K562 (cell line): Measurements from ENCODE around the gene TPD52L1. TPM values are rescaled to one million over a fixed set of nuclear protein-coding genes. Genes with fewer than 3 reads are reported as not detected.

Experiments used
- BMI1 ChIP-seq: fragments of 150-350 bp; IDR thresholded peaks from 2 replicates; pipeline ENCODE4 v1.6.1; 2014; ENCODE audit warnings: low read length
- CEBPB ChIP-seq: fragments of 450-650 bp; IDR thresholded peaks from 2 replicates; pipeline ENCODE4 v1.6.1; 2016; ENCODE audit warnings: missing genetic modification characterization, missing compliant biosample characterization
- EGR1 ChIP-seq: fragments of 450-650 bp; conservative IDR thresholded peaks from 2 replicates; pipeline ENCODE4 v1.6.1; 2017; ENCODE audit warnings: mild to moderate bottlenecking
- NCOA1 ChIP-seq: fragments of 450-650 bp; IDR thresholded peaks from 2 replicates; pipeline ENCODE4 v1.6.1; 2016; ENCODE audit warnings: low read depth
- NR2F6 ChIP-seq: fragments of 450-650 bp; formaldehyde crosslinking; IDR thresholded peaks from 2 replicates; pipeline ENCODE4 v1.4.0; 2020; ENCODE audit warnings: mild to moderate bottlenecking
- RCOR1 ChIP-seq, 2 experiments: IDR thresholded peaks; 2 replicates each; pipeline ENCODE4 v1.6.1; 2012; ENCODE audit warnings: low read depth in 2 of 2, low read length in 2 of 2, borderline replicate concordance in 1 of 2, improper control_type of control experiment in 1 of 2
- RFX1 ChIP-seq: fragments of 450-650 bp; IDR thresholded peaks from 2 replicates; pipeline ENCODE4 v1.6.1; 2016; ENCODE audit warnings: mild to moderate bottlenecking, moderate library complexity
- ZKSCAN3 ChIP-seq: fragments of 250-450 bp; sonication (Bioruptor Pico); IDR thresholded peaks from 2 replicates; pipeline ENCODE4 v1.4.0; 2020
- ZNF561 ChIP-seq: fragments of 450-650 bp; formaldehyde crosslinking; conservative IDR thresholded peaks from 2 replicates; pipeline ENCODE4 v1.4.0; 2020; ENCODE audit warnings: mild to moderate bottlenecking, moderate library complexity
- ZNF75A ChIP-seq: fragments of 450-650 bp; formaldehyde crosslinking; IDR thresholded peaks from 2 replicates; pipeline ENCODE4 v1.4.0; 2020; ENCODE audit warnings: mild to moderate bottlenecking
- ZNF785 ChIP-seq: fragments of 250-450 bp; sonication (Bioruptor Pico); IDR thresholded peaks from 2 replicates; pipeline ENCODE4 v1.4.0; 2020; ENCODE audit warnings: mild to moderate bottlenecking
- polyA plus RNA-seq, 8 experiments: library from polyadenylated mRNA; depleted of rRNA in 4 of 8; stranded (reverse) in 5 of 8; unstranded in 3 of 8; fragments of >200 nt; fragmentation: Nextera tagmentation in 2 of 8; fragmentation: Illumina TruSeq in 1 of 8; extraction: Ambion mirVana in 2 of 8; extraction: Trizol in 1 of 8; gene quantifications; 2 replicates each; pipeline versions ENCODE4 v1.2.1 to v1.2.3, GENCODE V29; 2011 to 2014; ENCODE audit warnings: inconsistent platforms in 1 of 8, missing spikeins in 1 of 8
- total RNA-seq, 7 experiments: library from RNA; depleted of rRNA in 6 of 7; stranded (reverse); fragments of >200 nt in 6 of 7; fragmentation: Illumina TruSeq in 2 of 7; extraction: Trizol in 2 of 7; gene quantifications; 2 replicates each; pipeline versions ENCODE4 v1.2.1 to v1.2.3, GENCODE V29; 2011 to 2021; ENCODE audit warnings: low replicate concordance in 1 of 7
- TF ChIP-seq, protein P1 (sequence below): IDR thresholded peaks from 2 replicates; pipeline ENCODE4 v1.6.1; 2012; ENCODE audit warnings: low read depth, low read length, improper control_type of control experiment, borderline replicate concordance
- TF ChIP-seq, protein P2 (sequence below): sonication (generic); formaldehyde crosslinking; IDR thresholded peaks from 2 replicates; pipeline ENCODE4 v1.8.0; 2023; ENCODE audit warnings: mild to moderate bottlenecking, missing genetic modification reagents
- TF ChIP-seq, protein P3 (sequence below): fragments of 150-350 bp; IDR thresholded peaks from 2 replicates; pipeline ENCODE4 v1.6.1; 2014; ENCODE audit warnings: low read depth, mild to moderate bottlenecking, low read length, borderline replicate concordance

Gene TPD52L1
- total and polyA plus RNA-seq, 9 of the 15 experiments (the other 6 are each of a cell fraction or from before 2014, with no cell fraction given), result 12.9 to 149 (median 75.7) TPM

DNA sequence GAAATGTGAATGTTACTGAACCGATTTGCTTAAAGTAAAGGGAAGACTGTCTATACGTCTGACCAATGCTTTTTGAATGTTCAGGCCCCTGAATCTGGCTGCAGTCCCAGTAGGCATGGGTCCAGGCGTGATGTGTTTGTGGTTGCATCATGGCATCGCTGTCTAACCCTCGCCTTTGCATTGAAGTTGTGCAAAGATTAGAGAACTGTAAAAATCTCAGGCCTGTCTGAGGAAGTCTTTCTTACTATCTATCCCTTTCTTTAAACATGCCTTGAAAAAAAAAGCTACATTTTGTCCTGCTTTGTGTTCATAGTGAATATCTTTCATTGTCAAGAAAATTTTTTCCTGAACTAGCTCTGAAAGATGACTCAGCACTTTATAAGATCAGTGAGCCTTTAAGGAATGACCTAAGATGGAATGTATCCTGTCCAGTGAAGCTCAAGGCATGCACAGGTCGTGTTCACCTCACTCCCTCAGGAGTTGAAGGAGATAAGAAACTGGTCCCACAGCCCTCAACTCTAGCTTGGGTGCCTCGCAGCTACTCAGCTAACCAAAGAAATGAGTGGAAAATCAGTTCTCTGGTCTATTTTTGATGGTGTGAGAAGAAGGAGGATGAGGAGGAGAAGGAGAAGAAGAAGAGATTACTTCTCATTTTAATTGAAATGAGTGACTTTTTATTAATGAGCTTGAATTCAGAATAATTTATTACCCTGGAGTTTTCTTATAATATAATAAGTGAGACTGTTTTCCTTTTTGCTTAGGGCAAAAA, 48.6 kb downstream of the TPD52L1 start (continued):
- TF ChIP-seq, protein P1, sequence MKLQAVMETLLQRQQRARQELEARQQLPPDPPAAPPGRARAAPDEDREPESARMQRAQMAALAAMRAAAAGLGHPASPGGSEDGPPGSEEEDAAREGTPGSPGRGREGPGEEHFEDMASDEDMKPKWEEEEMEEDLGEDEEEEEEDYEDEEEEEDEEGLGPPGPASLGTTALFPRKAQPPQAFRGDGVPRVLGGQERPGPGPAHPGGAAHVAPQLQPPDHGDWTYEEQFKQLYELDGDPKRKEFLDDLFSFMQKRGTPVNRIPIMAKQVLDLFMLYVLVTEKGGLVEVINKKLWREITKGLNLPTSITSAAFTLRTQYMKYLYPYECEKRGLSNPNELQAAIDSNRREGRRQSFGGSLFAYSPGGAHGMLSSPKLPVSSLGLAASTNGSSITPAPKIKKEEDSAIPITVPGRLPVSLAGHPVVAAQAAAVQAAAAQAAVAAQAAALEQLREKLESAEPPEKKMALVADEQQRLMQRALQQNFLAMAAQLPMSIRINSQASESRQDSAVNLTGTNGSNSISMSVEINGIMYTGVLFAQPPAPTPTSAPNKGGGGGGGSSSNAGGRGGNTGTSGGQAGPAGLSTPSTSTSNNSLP, result 0 out of 2 replicates have a peak, but pooled peaks have one; percentile 50
- no peak for TF ChIP-seq EGR1
- TF ChIP-seq, protein P2, sequence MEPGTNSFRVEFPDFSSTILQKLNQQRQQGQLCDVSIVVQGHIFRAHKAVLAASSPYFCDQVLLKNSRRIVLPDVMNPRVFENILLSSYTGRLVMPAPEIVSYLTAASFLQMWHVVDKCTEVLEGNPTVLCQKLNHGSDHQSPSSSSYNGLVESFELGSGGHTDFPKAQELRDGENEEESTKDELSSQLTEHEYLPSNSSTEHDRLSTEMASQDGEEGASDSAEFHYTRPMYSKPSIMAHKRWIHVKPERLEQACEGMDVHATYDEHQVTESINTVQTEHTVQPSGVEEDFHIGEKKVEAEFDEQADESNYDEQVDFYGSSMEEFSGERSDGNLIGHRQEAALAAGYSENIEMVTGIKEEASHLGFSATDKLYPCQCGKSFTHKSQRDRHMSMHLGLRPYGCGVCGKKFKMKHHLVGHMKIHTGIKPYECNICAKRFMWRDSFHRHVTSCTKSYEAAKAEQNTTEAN (CRISPR knock-in tag), result no peak
- TF ChIP-seq NR2F6, result no peak
- TF ChIP-seq RCOR1 (IDR thresholded peaks at IDR 0.05; ENCODE audit: borderline replicate concordance in 1 of 2, low read depth in 2 of 2, low read length in 2 of 2), result peak in 1 of 2 experiments; percentile 58; a peak in 1 of 4 replicates
- no peak for TF ChIP-seq NCOA1
- TF ChIP-seq RFX1, result no peak
- peak; percentile 94 for TF ChIP-seq CEBPB (tag)
- TF ChIP-seq ZNF561 (CRISPR knock-in tag), result no peak
- no peak for TF ChIP-seq ZNF785
- TF ChIP-seq ZNF75A (CRISPR knock-in tag), result no peak
- TF ChIP-seq ZKSCAN3, result no peak
- no peak for TF ChIP-seq BMI1
- TF ChIP-seq, protein P3, sequence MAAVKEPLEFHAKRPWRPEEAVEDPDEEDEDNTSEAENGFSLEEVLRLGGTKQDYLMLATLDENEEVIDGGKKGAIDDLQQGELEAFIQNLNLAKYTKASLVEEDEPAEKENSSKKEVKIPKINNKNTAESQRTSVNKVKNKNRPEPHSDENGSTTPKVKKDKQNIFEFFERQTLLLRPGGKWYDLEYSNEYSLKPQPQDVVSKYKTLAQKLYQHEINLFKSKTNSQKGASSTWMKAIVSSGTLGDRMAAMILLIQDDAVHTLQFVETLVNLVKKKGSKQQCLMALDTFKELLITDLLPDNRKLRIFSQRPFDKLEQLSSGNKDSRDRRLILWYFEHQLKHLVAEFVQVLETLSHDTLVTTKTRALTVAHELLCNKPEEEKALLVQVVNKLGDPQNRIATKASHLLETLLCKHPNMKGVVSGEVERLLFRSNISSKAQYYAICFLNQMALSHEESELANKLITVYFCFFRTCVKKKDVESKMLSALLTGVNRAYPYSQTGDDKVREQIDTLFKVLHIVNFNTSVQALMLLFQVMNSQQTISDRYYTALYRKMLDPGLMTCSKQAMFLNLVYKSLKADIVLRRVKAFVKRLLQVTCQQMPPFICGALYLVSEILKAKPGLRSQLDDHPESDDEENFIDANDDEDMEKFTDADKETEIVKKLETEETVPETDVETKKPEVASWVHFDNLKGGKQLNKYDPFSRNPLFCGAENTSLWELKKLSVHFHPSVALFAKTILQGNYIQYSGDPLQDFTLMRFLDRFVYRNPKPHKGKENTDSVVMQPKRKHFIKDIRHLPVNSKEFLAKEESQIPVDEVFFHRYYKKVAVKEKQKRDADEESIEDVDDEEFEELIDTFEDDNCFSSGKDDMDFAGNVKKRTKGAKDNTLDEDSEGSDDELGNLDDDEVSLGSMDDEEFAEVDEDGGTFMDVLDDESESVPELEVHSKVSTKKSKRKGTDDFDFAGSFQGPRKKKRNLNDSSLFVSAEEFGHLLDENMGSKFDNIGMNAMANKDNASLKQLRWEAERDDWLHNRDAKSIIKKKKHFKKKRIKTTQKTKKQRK, result no peak
